DND-41 (cell line): Measurements from ENCODE around the gene DIDO1.

ENCODE experiments used
- CTCF ChIP-seq: IDR thresholded peaks from 2 replicates; pipeline ENCODE4 v1.5.1; 2012; ENCODE audit warnings: borderline replicate concordance, low read length, moderate library complexity, mild to moderate bottlenecking; ENCODE audit not compliant: poor library complexity, severe bottlenecking; ENCODE audit errors: extremely low read depth
- EZH2 ChIP-seq: IDR thresholded peaks from 3 replicates; pipeline ENCODE4 v1.6.1; 2012; ENCODE audit warnings: borderline replicate concordance, low read depth, mild to moderate bottlenecking, moderate library complexity, low read length, inconsistent platforms; ENCODE audit not compliant: severe bottlenecking

DNA sequence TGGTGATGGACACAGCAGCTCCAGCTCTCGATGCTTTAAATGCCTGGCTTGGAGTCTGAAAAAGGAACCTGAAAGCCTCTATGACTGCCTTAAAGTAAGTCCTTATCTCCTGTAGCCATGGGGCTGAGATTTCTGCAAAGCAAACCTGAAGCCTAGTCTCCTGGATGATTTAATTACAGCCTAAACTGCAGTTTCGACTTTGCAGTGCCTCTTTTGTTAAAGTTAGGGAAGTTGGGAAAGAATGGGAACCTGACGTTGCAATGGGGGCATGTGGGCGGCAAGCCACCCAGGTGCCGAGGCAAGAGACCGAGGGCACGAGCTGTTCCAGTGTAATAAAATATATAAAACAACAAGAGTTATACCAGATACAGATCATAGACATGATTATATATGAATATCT, 53.0 kb downstream of the DIDO1 start:
- TF ChIP-seq CTCF (no peak), EZH2 (no peak)
